HG03575 (cell line): ENCODE data around the gene CXCL12.

Source experiments
- ATAC-seq: cut with Tn5 transposase; IDR thresholded peaks from one replicate; pipeline ENCODE4 v1.9.1; 2021; ENCODE audit not compliant: unreplicated experiment, insufficient number of reproducible peaks, low FRiP score; ENCODE audit errors: extremely low read depth

Gene CXCL12

DNA sequence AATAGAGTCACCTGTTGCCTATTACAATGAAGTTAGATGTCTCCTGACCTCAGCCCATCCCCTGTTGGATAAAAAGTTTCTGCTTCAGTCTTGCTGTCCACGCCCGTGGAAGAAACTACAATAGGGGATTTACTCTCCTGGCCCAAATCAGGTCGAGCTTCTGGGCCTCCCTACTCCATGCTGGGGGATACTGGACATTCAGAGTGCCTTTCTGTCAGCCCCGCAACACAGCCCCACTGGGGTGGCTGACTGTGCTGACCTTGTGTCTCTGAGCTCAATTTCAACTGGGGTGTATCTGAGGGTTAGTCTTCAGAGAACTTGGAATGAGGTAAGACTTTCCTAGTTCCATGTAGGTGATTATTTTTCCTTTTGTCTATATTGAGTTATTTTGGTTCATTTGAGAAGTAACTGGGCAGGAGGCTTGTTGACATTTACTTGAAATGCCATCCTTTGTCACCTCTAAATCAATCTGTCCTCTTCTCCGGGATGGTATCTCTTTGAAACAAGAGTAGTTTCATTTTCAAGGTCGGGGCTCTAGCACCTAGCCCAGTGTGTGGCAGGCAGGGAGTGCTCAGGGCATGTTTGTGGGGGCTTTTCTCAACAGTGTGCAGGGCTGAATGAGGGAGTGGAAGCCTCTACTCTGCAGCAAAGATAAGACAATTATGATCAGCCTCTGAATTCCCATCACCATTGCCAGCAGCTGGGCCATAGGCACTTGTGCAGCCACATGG is 17.7 kb upstream of the CXCL12 start:
- no peak for ATAC-seq

DNA sequence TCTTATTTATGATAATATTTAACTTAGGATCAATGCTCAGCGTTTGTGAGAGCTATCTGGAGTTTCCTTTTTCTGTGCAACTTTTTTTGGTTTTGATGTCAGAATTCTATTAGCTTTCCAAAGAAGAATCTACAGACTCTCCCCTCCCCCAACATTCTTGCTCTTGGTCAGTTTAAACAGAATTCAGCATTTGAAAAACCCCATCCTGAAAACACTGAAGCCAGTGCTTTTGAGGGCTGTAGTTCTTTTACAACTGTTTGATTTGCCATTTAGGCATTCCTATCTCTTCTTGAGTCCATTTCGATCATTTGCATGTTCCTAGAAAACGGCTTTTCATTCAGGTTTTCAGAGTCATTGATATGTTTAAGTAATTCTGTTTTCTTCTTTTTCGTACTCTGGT is 15.6 kb upstream of the CXCL12 start:
- no peak for ATAC-seq

DNA sequence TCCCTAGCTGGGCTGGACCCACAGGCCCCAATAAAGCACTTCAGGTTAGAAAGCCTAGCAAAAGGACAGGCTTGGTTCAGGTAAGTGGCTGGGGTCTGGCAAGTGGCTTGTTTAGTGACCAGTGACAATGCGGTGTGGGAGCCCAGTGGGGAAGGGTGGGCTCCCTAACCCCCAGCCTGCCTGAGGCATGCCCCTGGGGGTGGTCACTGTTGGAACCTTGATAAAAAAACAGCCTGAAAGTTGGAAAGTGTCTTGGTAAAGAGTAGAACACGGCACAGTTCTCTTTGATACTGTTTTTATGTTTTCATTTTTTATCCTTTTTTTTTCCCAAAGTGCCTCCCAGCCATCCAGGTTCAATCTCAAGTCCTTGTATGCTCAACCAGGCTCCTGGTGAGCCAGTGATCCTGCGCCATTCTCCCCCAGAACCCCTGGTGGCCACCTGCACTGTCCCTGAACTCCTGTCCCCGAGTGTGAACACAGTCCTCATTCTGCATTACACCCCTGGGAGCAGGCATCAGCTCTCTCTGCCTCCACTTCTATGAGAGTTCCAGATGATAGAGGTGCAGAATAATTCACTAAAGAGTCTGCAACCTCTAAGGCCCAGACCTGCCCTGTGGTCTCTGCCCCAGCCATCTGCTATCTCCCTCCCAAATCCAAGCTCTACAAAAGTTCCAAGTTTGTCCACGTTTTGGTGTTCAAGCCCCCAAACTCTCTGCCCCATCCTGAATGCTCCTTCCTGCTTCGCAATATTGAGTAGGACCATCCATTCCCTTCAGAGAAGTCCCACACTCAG is 15.0 kb upstream of the CXCL12 start:
- ATAC-seq, result no peak

GRCh38 chr10:44398747-44399658 is 14.1 kb upstream of the CXCL12 start:
- ATAC-seq, result no peak

GRCh38 chr10:44398271-44398670 is 13.4 kb upstream of the CXCL12 start:
- ATAC-seq, result no peak

GRCh38 chr10:44397476-44398225 is 12.8 kb upstream of the CXCL12 start:
- no peak for ATAC-seq

DNA sequence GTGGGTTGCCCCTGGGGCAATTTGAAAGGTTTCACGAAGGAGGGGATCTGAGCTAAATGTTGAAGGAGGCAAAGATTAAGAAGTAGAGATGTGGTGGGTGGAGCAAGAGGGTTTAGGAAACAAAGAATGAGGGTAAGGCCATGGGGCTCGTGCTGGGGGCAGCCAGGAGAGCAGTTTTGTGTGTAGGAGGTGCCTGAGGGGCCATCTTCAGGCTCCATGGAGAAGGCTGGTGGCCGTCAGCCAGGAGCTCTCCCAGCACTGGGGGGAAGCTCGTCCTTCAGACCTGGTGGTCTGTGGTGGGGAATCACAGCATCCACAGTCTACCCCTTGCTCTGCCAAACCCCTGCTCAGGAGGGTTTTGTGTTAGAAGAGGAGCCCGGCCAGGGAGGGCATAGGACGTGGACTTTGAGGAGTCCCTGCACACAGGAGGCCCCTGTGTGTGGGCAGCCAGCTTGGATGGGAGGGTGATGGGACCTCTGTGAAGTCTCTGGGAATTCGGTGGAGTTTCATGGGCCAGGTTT is 11.8 kb upstream of the CXCL12 start:
- ATAC-seq, result no peak

GRCh38 chr10:44395902-44396670 is 11.2 kb upstream of the CXCL12 start:
- ATAC-seq, result no peak

- no peak for ATAC-seq
These were observed 10.5 kb upstream of the CXCL12 start for GRCh38 chr10:44395396-44395795.

DNA sequence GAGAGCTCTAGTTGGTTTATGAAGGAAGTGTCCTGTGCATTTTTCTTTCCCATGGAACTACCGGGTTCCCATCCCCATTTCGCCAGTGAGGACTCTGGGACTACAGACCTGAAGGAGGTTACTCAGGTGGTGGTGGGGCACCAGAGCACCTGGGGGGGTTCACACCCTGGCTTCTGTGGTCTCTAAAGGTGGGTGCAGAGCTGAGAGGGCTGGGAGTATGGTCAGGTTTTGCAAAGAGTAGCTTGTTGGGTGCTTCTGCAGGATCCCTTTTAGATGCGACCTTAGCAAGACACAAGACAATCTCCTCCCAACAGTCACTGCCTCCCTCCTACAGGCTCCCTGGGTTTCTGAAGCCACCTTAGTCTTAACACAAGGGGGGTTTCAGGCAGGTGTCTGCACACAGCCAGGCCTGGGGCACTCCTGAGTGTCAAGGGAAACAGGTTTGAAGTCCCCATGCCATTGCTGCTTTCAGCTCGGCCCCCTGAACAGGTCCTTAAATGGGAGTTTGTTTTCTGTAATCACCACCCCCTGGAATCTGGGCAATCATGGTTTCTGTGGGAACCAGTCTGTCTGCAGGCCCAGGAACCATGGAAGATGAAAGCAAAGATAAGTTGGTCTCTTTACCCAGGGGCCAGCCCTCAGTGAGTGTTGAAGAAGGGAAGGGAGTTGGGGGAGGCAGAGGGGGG is 9.9 kb upstream of the CXCL12 start:
- ATAC-seq, result no peak

DNA sequence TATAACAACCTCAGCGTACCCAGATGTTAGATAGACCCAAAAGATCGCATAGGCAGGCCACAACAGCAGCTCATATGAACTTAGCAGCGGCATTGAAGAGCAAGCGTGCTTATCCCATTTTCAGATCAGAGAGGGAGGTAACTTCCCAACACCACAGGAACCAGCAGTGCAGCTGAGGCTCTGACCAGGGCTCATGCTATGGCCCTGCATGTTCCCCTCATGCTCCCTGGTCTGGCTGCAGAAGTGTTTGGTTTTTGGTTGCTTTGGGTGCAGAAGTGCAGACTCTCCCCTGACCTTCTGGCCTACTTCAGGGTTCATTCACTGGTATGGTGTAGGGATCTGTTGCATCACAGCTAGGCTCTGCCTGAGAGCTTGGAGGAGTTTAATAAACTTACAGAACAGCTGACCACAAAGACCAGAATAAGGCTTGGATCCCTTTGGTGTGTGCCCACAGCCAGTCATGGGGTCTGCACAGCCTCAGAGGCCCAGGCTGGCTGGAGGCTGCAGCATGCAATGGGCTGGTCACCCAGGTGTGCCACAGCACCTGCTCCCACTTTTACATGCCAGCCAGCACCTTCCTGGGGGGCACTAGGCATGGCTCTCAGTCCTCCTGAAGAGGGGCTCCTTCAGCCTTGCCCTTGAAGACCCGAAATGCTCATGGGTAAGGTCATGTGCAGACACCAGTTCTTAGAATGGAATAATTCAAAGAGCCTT is 9.1 kb upstream of the CXCL12 start:
- no peak for ATAC-seq

GRCh38 chr10:44393051-44393630 is 8.2 kb upstream of the CXCL12 start:
- no peak for ATAC-seq

DNA sequence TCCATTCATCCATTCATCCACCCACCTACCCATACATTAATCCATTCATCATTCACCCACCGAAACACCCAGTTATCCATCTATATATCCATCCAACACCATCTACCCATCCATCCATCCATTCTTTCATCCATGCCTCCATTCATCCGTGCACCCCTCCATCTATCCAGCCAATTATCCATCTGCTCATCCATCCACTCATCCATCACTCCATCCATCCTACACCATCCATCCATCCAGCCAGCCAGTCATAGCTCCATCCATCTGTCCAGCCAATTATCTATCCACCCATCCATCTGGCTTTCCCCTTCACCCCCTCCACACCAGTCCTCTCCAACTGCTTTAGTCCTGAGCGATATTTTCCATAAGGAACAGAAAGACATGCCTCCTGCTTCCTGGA is 7.5 kb upstream of the CXCL12 start:
- no peak for ATAC-seq

GRCh38 chr10:44391981-44392380 is 7.1 kb upstream of the CXCL12 start:
- ATAC-seq, result no peak

DNA sequence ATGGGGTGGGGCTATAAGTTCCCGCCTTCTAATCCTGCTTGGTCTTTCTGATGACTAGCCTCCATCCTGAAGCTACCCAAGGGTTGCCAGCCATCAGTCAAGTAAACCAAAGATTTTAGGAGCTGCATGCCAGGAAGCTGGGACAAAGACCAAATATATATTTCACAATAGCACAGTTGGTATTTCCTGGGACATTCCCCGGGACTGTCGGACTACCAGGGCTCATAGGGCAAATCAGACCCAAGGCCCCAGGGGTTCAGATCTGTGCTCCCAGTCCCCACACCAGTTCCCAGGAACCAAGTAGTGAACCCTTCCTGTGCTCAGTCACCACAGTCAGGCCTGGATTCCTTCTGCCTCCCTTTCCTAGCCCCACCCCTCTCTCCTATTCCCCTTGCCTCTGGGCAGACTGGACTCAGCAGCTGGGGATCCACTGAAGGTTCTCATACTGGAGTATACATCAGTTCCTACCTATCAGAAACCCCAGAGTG is 5.7 kb upstream of the CXCL12 start:
- no peak for ATAC-seq

- no peak for ATAC-seq
These were observed 4.7 kb upstream of the CXCL12 start for GRCh38 chr10:44389556-44389955.
